ENCODE results near the gene CFAP157.

GRCh38 chr9:127684576-127684975 lies 22.2 kb upstream of the CFAP157 start:
- TF ChIP-seq, protein P1, sequence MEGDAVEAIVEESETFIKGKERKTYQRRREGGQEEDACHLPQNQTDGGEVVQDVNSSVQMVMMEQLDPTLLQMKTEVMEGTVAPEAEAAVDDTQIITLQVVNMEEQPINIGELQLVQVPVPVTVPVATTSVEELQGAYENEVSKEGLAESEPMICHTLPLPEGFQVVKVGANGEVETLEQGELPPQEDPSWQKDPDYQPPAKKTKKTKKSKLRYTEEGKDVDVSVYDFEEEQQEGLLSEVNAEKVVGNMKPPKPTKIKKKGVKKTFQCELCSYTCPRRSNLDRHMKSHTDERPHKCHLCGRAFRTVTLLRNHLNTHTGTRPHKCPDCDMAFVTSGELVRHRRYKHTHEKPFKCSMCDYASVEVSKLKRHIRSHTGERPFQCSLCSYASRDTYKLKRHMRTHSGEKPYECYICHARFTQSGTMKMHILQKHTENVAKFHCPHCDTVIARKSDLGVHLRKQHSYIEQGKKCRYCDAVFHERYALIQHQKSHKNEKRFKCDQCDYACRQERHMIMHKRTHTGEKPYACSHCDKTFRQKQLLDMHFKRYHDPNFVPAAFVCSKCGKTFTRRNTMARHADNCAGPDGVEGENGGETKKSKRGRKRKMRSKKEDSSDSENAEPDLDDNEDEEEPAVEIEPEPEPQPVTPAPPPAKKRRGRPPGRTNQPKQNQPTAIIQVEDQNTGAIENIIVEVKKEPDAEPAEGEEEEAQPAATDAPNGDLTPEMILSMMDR (IDR thresholded peaks at IDR 0.05): no peak
- TF ChIP-seq POLR2A (IDR thresholded peaks at IDR 0.05): no peak
